GM23338 (cell line): ENCODE results near the gene MARCHF5. TPM values are rescaled to one million over a fixed set of nuclear protein-coding genes. Genes with fewer than 3 reads are reported as not detected.

Source experiments
- ATAC-seq: fragments of 200-7000 bp; cut with Tn5 transposase; 3 replicates; pipeline ENCODE4 v1.9.1; 2020
- DNase-seq: peaks from one replicate; pipeline ENCODE4 v3.0.0-alpha.2; 2015; ENCODE audit warnings: low spot score
- H2AFZ ChIP-seq: fragments of 200-600 bp; sonication (generic); 2 replicates; pipeline ENCODE4 v1.8.0; 2016; ENCODE audit warnings: antibody characterized with exemption, mild to moderate bottlenecking, moderate library complexity
- H3F3A ChIP-seq: fragments of 200-600 bp; sonication (generic); replicated peaks from 2 replicates; pipeline ENCODE4 v1.8.0; 2017; ENCODE audit warnings: antibody characterized with exemption, mixed run types, low read depth
- H3K27ac ChIP-seq: fragments of 200-600 bp; sonication (generic); 2 replicates; pipeline ENCODE4 v1.6.1; 2016; ENCODE audit warnings: low read depth
- H3K27me3 ChIP-seq: fragments of 200-600 bp; sonication (generic); 2 replicates; pipeline ENCODE4 v1.8.0; 2016; ENCODE audit warnings: mild to moderate bottlenecking, mixed run types, moderate library complexity; ENCODE audit not compliant: insufficient read depth
- H3K36me3 ChIP-seq: fragments of 200-600 bp; sonication (generic); 2 replicates; pipeline ENCODE4 v1.8.0; 2016; ENCODE audit warnings: mild to moderate bottlenecking; ENCODE audit not compliant: insufficient read depth
- H3K4me1 ChIP-seq: fragments of 200-600 bp; sonication (generic); 2 replicates; pipeline ENCODE4 v1.8.0; 2016; ENCODE audit warnings: mild to moderate bottlenecking, moderate library complexity; ENCODE audit not compliant: insufficient read depth
- H3K4me2 ChIP-seq: fragments of 200-600 bp; sonication (generic); 2 replicates; pipeline ENCODE4 v1.7.1; 2017; ENCODE audit warnings: mixed run types
- H3K4me3 ChIP-seq: fragments of 200-600 bp; sonication (generic); 2 replicates; pipeline ENCODE4 v1.6.1; 2016; ENCODE audit warnings: mixed run types
- H3K79me2 ChIP-seq: fragments of 200-600 bp; sonication (generic); replicated peaks from 2 replicates; pipeline ENCODE4 v1.8.0; 2017; ENCODE audit warnings: mild to moderate bottlenecking; ENCODE audit not compliant: insufficient read depth
- H3K9me2 ChIP-seq: fragments of 200-600 bp; sonication (generic); 2 replicates; pipeline ENCODE4 v1.8.0; 2017; ENCODE audit not compliant: insufficient read depth
- H4K20me1 ChIP-seq: fragments of 200-600 bp; sonication (generic); replicated peaks from 2 replicates; pipeline ENCODE4 v1.8.0; 2017; ENCODE audit warnings: mild to moderate bottlenecking; ENCODE audit not compliant: insufficient read depth
- H3K27ac Mint-ChIP-seq: 2 replicates; pipeline ENCODE4 v1.8.0; 2020; ENCODE audit warnings: inconsistent platforms, mild to moderate bottlenecking, moderate library complexity, mixed read lengths
- H3K27me3 Mint-ChIP-seq: 3 replicates; pipeline ENCODE4 v1.8.0; 2022; ENCODE audit warnings: low read depth, mild to moderate bottlenecking, moderate library complexity, mixed read lengths, inconsistent platforms; ENCODE audit not compliant: insufficient read depth, poor library complexity
- H3K36me3 Mint-ChIP-seq: 3 replicates; pipeline ENCODE4 v1.8.0; 2021; ENCODE audit warnings: low read depth, mild to moderate bottlenecking, inconsistent platforms, moderate library complexity, mixed read lengths
- H3K4me1 Mint-ChIP-seq: 3 replicates; pipeline ENCODE4 v1.8.0; 2020; ENCODE audit warnings: mild to moderate bottlenecking, inconsistent platforms, mixed read lengths
- H3K4me3 Mint-ChIP-seq: 3 replicates; pipeline ENCODE4 v1.8.0; 2021; ENCODE audit warnings: moderate library complexity, mild to moderate bottlenecking, inconsistent platforms, mixed read lengths
- H3K9me3 Mint-ChIP-seq: 3 replicates; pipeline ENCODE4 v1.8.0; 2020; ENCODE audit warnings: moderate library complexity, mild to moderate bottlenecking, inconsistent platforms, mixed read lengths
- CREB1 ChIP-seq: fragments of 250-450 bp; sonication (Bioruptor Pico); IDR thresholded peaks from 2 replicates; pipeline ENCODE4 v1.5.0; 2020; ENCODE audit warnings: low read depth, mild to moderate bottlenecking, moderate library complexity
- EZH2 ChIP-seq: fragments of 200-600 bp; sonication (generic); IDR thresholded peaks from one replicate; pipeline ENCODE4 v1.8.0; 2017; ENCODE audit warnings: antibody characterized with exemption, mild to moderate bottlenecking, low read depth; ENCODE audit not compliant: unreplicated experiment
- JUNB ChIP-seq: IDR thresholded peaks from one replicate; pipeline ENCODE4 v1.6.1; 2016; ENCODE audit warnings: antibody characterized with exemption; ENCODE audit not compliant: unreplicated experiment
- POLR2AphosphoS5 ChIP-seq: IDR thresholded peaks from 2 replicates; pipeline ENCODE4 v1.6.1; 2016; ENCODE audit warnings: antibody characterized with exemption, low read depth
- ZNF331 ChIP-seq: fragments of 250-450 bp; sonication (Bioruptor Pico); IDR thresholded peaks from 2 replicates; pipeline ENCODE4 v1.5.0; 2020; ENCODE audit warnings: low read depth, mild to moderate bottlenecking, moderate library complexity
- polyA plus RNA-seq: library from polyadenylated mRNA; unstranded; fragments of >200 nt; fragmentation: Nextera tagmentation; extraction: Ambion mirVana; gene quantifications from 2 replicates; pipeline ENCODE4 v1.2.1, GENCODE V29; 2016
- total RNA-seq: library from RNA; depleted of rRNA; stranded (reverse); fragments of >200 nt; shearing (Covaris generic); gene quantifications from 2 replicates; pipeline ENCODE4 v1.2.3, GENCODE V29; 2014
- TF ChIP-seq, protein P1 (sequence below), 2 experiments: fragments of 200-600 bp in 1 of 2; sonication (generic) in 1 of 2; conservative IDR thresholded peaks; 2 replicates each; pipeline versions ENCODE4 v1.5.1 to v1.6.1; 2016 to 2017; ENCODE audit warnings: antibody characterized with exemption in 2 of 2, low read depth in 2 of 2, mild to moderate bottlenecking in 2 of 2, moderate library complexity in 1 of 2
- TF ChIP-seq, protein P2 (sequence below): IDR thresholded peaks from one replicate; pipeline ENCODE4 v1.6.1; 2018; ENCODE audit warnings: antibody characterized with exemption; ENCODE audit not compliant: unreplicated experiment
- TF ChIP-seq, protein P3 (sequence below): IDR thresholded peaks from 2 replicates; pipeline ENCODE4 v1.6.1; 2016; ENCODE audit warnings: antibody characterized with exemption

Gene MARCHF5
- total and polyA plus RNA-seq, 2 experiments from 2014 or later: 12.9 to 14.2 TPM

DNA sequence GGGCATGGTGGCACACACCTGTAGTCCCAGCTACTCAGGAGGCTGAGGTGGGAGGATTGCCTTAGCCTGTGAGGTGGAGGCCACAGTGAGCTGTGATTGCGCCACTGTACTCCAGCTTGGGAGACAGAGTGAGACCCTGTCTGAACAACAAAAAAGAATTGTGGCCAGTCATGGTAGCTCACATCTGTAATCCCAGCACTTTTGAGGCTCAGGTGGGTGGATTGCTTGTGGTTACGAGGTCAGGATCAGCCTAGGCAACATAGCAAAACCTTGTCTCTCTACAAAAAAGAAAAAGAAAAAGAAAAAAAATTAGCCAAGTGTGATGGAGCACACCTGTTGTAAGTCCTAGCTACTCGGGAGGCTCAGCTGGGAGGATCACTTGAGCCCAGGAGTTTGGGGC, 22.8 kb downstream of the MARCHF5 start (continued):
- TF ChIP-seq, protein P1, sequence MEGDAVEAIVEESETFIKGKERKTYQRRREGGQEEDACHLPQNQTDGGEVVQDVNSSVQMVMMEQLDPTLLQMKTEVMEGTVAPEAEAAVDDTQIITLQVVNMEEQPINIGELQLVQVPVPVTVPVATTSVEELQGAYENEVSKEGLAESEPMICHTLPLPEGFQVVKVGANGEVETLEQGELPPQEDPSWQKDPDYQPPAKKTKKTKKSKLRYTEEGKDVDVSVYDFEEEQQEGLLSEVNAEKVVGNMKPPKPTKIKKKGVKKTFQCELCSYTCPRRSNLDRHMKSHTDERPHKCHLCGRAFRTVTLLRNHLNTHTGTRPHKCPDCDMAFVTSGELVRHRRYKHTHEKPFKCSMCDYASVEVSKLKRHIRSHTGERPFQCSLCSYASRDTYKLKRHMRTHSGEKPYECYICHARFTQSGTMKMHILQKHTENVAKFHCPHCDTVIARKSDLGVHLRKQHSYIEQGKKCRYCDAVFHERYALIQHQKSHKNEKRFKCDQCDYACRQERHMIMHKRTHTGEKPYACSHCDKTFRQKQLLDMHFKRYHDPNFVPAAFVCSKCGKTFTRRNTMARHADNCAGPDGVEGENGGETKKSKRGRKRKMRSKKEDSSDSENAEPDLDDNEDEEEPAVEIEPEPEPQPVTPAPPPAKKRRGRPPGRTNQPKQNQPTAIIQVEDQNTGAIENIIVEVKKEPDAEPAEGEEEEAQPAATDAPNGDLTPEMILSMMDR (conservative IDR thresholded peaks at IDR 0.05; ENCODE audit: low read depth in 2 of 2): no peak
- TF ChIP-seq EZH2: no peak
- TF ChIP-seq, protein P2, sequence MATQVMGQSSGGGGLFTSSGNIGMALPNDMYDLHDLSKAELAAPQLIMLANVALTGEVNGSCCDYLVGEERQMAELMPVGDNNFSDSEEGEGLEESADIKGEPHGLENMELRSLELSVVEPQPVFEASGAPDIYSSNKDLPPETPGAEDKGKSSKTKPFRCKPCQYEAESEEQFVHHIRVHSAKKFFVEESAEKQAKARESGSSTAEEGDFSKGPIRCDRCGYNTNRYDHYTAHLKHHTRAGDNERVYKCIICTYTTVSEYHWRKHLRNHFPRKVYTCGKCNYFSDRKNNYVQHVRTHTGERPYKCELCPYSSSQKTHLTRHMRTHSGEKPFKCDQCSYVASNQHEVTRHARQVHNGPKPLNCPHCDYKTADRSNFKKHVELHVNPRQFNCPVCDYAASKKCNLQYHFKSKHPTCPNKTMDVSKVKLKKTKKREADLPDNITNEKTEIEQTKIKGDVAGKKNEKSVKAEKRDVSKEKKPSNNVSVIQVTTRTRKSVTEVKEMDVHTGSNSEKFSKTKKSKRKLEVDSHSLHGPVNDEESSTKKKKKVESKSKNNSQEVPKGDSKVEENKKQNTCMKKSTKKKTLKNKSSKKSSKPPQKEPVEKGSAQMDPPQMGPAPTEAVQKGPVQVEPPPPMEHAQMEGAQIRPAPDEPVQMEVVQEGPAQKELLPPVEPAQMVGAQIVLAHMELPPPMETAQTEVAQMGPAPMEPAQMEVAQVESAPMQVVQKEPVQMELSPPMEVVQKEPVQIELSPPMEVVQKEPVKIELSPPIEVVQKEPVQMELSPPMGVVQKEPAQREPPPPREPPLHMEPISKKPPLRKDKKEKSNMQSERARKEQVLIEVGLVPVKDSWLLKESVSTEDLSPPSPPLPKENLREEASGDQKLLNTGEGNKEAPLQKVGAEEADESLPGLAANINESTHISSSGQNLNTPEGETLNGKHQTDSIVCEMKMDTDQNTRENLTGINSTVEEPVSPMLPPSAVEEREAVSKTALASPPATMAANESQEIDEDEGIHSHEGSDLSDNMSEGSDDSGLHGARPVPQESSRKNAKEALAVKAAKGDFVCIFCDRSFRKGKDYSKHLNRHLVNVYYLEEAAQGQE: no peak
- TF ChIP-seq CREB1 (CRISPR knock-in tag): no peak
- TF ChIP-seq, protein P3, sequence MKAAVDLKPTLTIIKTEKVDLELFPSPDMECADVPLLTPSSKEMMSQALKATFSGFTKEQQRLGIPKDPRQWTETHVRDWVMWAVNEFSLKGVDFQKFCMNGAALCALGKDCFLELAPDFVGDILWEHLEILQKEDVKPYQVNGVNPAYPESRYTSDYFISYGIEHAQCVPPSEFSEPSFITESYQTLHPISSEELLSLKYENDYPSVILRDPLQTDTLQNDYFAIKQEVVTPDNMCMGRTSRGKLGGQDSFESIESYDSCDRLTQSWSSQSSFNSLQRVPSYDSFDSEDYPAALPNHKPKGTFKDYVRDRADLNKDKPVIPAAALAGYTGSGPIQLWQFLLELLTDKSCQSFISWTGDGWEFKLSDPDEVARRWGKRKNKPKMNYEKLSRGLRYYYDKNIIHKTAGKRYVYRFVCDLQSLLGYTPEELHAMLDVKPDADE: no peak
- TF ChIP-seq POLR2AphosphoS5: no peak
- no peak for TF ChIP-seq ZNF331 (CRISPR knock-in tag)

- Mint-ChIP-seq H3K27me3 (no peaks in the 10 kb centered on the region), H3K4me1 (no peaks in the 10 kb centered on the region), H3K4me3 (no peak overlapping the region), H3K27ac (no peak overlapping the region), H3K9me3 (no peaks in the 10 kb centered on the region), H3K36me3 (peaks cover 43% of the 10 kb centered on the region; the same call in 2 of the 3 replicates)
- no peak overlapping the region for H3K4me2 ChIP-seq
- H4K20me1 ChIP-seq: peaks cover 22% of the 10 kb centered on the region
- DNase-seq (no peak), ATAC-seq (no peak)
- no peaks in the 10 kb centered on the region for H3F3A ChIP-seq
- H3K79me2 ChIP-seq: peaks cover 69% of the 10 kb centered on the region
- no peak overlapping the region for H3K4me3 ChIP-seq
- H3K9me2 ChIP-seq: no peaks in the 10 kb centered on the region
- no peaks in the 10 kb centered on the region for H3K4me1 ChIP-seq
- TF ChIP-seq ZNF331 (CRISPR knock-in tag) (no peak), JUNB (no peak)
- TF ChIP-seq, protein P2: no peak
- H3K27me3 ChIP-seq: no peaks in the 10 kb centered on the region
- H2AFZ ChIP-seq: no peak overlapping the region
- H3K27ac ChIP-seq: no peak overlapping the region
- H3K36me3 ChIP-seq: peaks cover 10% of the 10 kb centered on the region; the same call in 1 of the 2 replicates
Observed at GRCh38 chr10:92316610-92317009, 25.6 kb downstream of the MARCHF5 start.
